Activated naive CD8-positive, alpha-beta T cell (primary cell): Measurements from ENCODE around the gene ELMO1.

Experiments used
- H3K27ac Mint-ChIP-seq: one replicate; pipeline ENCODE4 v1.8.0; 2021; ENCODE audit warnings: mixed read lengths
- H3K27me3 Mint-ChIP-seq: one replicate; pipeline ENCODE4 v1.8.0; 2021; ENCODE audit warnings: mixed read lengths
- H3K36me3 Mint-ChIP-seq: one replicate; pipeline ENCODE4 v1.8.0; 2021; ENCODE audit warnings: mixed read lengths
- H3K4me1 Mint-ChIP-seq: one replicate; pipeline ENCODE4 v1.8.0; 2021; ENCODE audit warnings: low read depth, mixed read lengths
- H3K4me3 Mint-ChIP-seq: one replicate; pipeline ENCODE4 v1.8.0; 2021; ENCODE audit warnings: mild to moderate bottlenecking, mixed read lengths
- H3K9me3 Mint-ChIP-seq: one replicate; pipeline ENCODE4 v1.8.0; 2021; ENCODE audit warnings: low read depth, mixed read lengths

ELMO1 gene

GRCh38 chr7:36965625-36966024 is 483.0 kb downstream of the ELMO1 start:
- no peak overlapping the region for H3K4me3 Mint-ChIP-seq
- H3K27ac Mint-ChIP-seq: no peak overlapping the region
- peaks cover 10% of the 10 kb centered on the region for H3K9me3 Mint-ChIP-seq
- peaks cover 43% of the 10 kb centered on the region for H3K4me1 Mint-ChIP-seq
- no peaks in the 10 kb centered on the region for H3K27me3 Mint-ChIP-seq
- H3K36me3 Mint-ChIP-seq: peaks cover 42% of the 10 kb centered on the region

GRCh38 chr7:36964297-36964696 is 484.4 kb downstream of the ELMO1 start:
- Mint-ChIP-seq H3K27me3 (no peaks in the 10 kb centered on the region), H3K36me3 (peaks cover 38% of the 10 kb centered on the region), H3K4me1 (peaks cover 36% of the 10 kb centered on the region), H3K9me3 (peaks cover 10% of the 10 kb centered on the region), H3K4me3 (no peak overlapping the region), H3K27ac (no peak overlapping the region)

GRCh38 chr7:36962367-36962766 is 486.3 kb downstream of the ELMO1 start:
- H3K27ac Mint-ChIP-seq: peak overlapping the region; percentile 30
- no peak overlapping the region for H3K4me3 Mint-ChIP-seq
- H3K36me3 Mint-ChIP-seq: peaks cover 36% of the 10 kb centered on the region
- H3K9me3 Mint-ChIP-seq: peaks cover 10% of the 10 kb centered on the region
- H3K4me1 Mint-ChIP-seq: peaks cover 35% of the 10 kb centered on the region
- no peaks in the 10 kb centered on the region for H3K27me3 Mint-ChIP-seq

DNA sequence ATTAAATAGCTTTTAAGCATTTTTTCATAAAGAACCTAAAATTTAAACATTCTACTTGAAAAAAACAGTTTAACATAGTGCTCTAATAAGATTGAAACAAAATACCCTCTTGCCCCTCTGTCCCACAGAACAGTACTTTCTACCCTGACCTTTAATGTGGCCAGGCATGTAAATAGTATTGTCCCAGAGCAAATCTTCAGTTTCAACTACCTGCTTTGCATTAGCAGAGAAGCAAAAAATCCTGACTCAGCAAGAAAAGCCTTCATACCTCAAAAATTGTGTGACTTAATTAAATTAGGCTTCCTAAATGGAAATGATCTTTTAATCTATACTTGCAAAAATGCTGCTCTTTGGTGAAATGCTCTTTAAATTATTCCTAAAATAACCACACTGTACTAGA is 487.0 kb downstream of the ELMO1 start:
- peak overlapping the region; percentile 30 for H3K27ac Mint-ChIP-seq
- H3K9me3 Mint-ChIP-seq: peaks cover 10% of the 10 kb centered on the region
- peaks cover 35% of the 10 kb centered on the region for H3K36me3 Mint-ChIP-seq
- H3K4me1 Mint-ChIP-seq: peaks cover 35% of the 10 kb centered on the region
- H3K27me3 Mint-ChIP-seq: no peaks in the 10 kb centered on the region
- no peak overlapping the region for H3K4me3 Mint-ChIP-seq

GRCh38 chr7:36961097-36961496 is 487.6 kb downstream of the ELMO1 start:
- no peak overlapping the region for H3K4me3 Mint-ChIP-seq

DNA sequence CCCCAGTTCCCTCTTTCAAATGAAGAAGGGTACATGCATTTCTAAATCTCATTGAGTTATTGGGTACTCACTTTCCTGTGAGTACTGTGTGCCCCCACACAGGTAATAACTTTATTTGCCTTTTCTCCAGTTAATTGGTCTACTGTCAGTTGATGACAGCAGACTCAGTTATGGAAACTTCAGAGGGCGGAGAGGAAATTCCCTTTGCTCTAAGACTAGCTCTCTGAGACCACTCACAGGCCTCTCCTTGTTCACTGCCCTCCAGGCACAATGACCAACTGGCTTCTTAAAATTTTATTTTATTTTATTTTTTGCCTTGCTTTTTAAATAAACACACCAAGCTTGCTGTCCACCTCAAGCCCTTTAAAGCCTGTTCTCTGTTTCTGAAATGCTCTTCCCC is 488.6 kb downstream of the ELMO1 start:
- H3K4me3 Mint-ChIP-seq: no peak overlapping the region
- peak overlapping the region; percentile 61 for H3K27ac Mint-ChIP-seq
- no peaks in the 10 kb centered on the region for H3K27me3 Mint-ChIP-seq
- H3K4me1 Mint-ChIP-seq: peaks cover 30% of the 10 kb centered on the region
- peaks cover 40% of the 10 kb centered on the region for H3K36me3 Mint-ChIP-seq
- H3K9me3 Mint-ChIP-seq: peaks cover 6% of the 10 kb centered on the region

More at GRCh38 chr7:36961097-36961496, 487.6 kb downstream of the ELMO1 start:
- peaks cover 35% of the 10 kb centered on the region for H3K36me3 Mint-ChIP-seq
- peaks cover 7% of the 10 kb centered on the region for H3K9me3 Mint-ChIP-seq
- H3K27me3 Mint-ChIP-seq: no peaks in the 10 kb centered on the region
- H3K4me1 Mint-ChIP-seq: peaks cover 35% of the 10 kb centered on the region
- H3K27ac Mint-ChIP-seq: peak overlapping the region; percentile 64

- H3K4me1 Mint-ChIP-seq: peaks cover 17% of the 10 kb centered on the region
- no peak overlapping the region for H3K27ac Mint-ChIP-seq
- peaks cover 38% of the 10 kb centered on the region for H3K36me3 Mint-ChIP-seq
- no peaks in the 10 kb centered on the region for H3K9me3 Mint-ChIP-seq
- H3K27me3 Mint-ChIP-seq: no peaks in the 10 kb centered on the region
- H3K4me3 Mint-ChIP-seq: no peak overlapping the region
These were observed 490.4 kb downstream of the ELMO1 start for GRCh38 chr7:36958111-36958733.

- Mint-ChIP-seq H3K27ac (no peak overlapping the region), H3K9me3 (no peaks in the 10 kb centered on the region), H3K4me1 (peaks cover 15% of the 10 kb centered on the region), H3K27me3 (no peaks in the 10 kb centered on the region), H3K4me3 (no peak overlapping the region), H3K36me3 (peaks cover 37% of the 10 kb centered on the region)
These were observed 491.0 kb downstream of the ELMO1 start for GRCh38 chr7:36957620-36958019.

GRCh38 chr7:36956814-36957213 is 491.9 kb downstream of the ELMO1 start:
- H3K4me1 Mint-ChIP-seq: peaks cover 10% of the 10 kb centered on the region
- H3K27ac Mint-ChIP-seq: no peak overlapping the region
- no peaks in the 10 kb centered on the region for H3K9me3 Mint-ChIP-seq
- no peaks in the 10 kb centered on the region for H3K27me3 Mint-ChIP-seq
- H3K36me3 Mint-ChIP-seq: peaks cover 36% of the 10 kb centered on the region
- H3K4me3 Mint-ChIP-seq: no peak overlapping the region

- Mint-ChIP-seq H3K27ac (no peak overlapping the region), H3K27me3 (no peaks in the 10 kb centered on the region), H3K4me3 (no peak overlapping the region), H3K4me1 (peaks cover 3% of the 10 kb centered on the region), H3K36me3 (peaks cover 41% of the 10 kb centered on the region), H3K9me3 (peaks cover 6% of the 10 kb centered on the region)
These were observed 493.1 kb downstream of the ELMO1 start for GRCh38 chr7:36955456-36956129.

GRCh38 chr7:36951257-36951697 is 497.4 kb downstream of the ELMO1 start:
- Mint-ChIP-seq H3K27ac (peak overlapping the region; percentile 16), H3K27me3 (no peaks in the 10 kb centered on the region), H3K36me3 (peaks cover 71% of the 10 kb centered on the region), H3K4me1 (peaks cover 2% of the 10 kb centered on the region), H3K9me3 (peaks cover 33% of the 10 kb centered on the region), H3K4me3 (no peak overlapping the region)

DNA sequence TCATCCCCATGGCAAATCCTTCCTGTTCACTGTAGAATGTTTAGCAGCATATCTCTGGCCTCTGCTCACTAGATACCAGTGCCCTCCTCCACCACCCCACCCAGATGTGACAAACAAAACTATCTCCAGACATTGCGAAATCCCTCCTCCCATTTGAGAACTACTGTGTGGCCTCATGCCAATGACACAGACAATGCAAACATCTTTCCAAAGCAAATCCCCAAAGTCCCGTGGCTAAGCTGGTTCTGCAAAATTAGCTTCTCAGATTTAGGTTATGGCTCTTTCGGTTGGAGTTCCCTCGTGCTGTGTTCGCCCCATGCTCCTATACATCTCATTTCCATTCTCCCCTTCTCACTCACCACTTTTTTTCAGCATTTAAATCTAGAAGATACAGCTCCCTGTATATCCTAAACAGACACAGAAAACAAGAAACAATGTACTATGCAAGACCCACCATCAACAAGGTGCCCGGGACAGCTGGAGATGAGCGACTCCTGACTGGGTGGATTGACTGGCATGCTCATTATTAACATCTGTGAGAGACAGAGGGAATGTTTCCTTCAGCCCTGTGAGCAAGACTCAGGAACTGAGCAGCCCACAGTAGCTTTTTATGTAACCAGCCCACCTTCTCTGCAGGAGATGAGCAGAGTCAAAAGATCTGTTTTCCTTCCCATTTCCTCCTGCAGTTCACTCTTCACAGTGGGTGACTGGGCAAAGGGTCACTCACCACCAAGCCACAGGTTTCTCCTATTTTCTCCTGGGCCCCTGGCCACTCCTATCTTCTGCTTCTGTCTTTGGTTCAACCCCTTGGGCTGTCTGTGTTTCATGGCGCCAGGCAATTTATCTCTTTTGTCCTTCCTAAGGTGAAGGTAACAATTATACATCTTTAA is 498.7 kb downstream of the ELMO1 start:
- peaks cover 35% of the 10 kb centered on the region for H3K9me3 Mint-ChIP-seq
- H3K27me3 Mint-ChIP-seq: no peaks in the 10 kb centered on the region
- H3K27ac Mint-ChIP-seq: no peak overlapping the region
- H3K36me3 Mint-ChIP-seq: peaks cover 71% of the 10 kb centered on the region
- no peak overlapping the region for H3K4me3 Mint-ChIP-seq
- H3K4me1 Mint-ChIP-seq: peaks cover 2% of the 10 kb centered on the region

DNA sequence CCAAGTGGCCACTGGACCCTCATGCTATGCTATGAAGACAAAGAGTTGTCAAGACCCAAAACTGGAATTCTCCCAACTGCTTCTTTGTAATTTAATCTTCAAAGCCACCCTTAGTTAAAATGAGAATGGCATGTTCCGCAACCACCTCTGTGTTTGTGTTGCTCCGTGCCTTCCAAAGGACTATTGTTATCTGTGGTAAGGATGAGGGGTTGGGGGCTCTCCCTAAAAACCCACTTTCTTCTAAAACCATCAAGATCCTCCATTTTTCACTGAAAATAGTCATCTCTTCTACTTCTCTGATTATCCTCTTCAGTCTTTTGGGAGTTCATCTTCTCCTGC is 502.3 kb downstream of the ELMO1 start:
- Mint-ChIP-seq H3K9me3 (peaks cover 52% of the 10 kb centered on the region), H3K4me3 (no peak overlapping the region), H3K27ac (no peak overlapping the region), H3K27me3 (no peaks in the 10 kb centered on the region), H3K36me3 (peaks cover 85% of the 10 kb centered on the region), H3K4me1 (peaks cover 8% of the 10 kb centered on the region)

DNA sequence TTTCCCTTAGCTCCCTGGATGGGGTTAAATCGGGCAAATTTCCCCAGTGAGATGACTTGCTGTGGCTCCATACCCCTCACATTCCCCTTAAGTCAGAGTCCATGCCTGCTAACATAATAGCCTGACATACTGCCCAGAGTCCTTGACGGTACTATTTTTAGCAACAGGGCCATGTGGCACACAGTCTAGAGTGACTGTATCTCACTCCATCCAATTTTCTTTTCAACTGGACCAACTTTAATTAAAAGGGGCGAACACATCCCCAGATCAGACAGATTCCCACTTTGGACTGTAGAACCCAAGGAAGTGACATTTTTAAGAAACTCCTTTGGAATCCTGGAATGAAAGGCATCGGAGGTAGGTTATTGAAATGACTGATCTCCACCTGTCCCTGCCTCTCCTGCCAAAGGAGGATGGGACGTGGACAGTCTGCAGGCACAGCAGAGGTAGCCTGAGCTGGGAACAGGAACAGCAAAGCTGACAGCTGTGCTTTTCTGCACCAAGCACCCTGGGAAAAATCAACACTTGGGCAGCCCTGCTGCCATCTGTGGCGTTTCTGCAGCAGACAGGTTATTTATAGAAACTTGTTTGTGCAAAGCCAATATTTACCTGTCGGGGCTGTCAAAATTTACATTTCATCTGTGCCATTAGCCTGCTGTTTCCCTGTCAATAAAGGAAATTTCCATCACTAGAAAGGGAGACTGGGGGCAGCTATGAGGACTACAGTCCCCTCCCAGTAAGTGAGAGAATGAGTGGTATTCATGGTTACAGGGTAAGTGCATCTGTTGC is 502.9 kb downstream of the ELMO1 start:
- peaks cover 84% of the 10 kb centered on the region for H3K36me3 Mint-ChIP-seq
- no peak overlapping the region for H3K27ac Mint-ChIP-seq
- no peaks in the 10 kb centered on the region for H3K27me3 Mint-ChIP-seq
- peaks cover 53% of the 10 kb centered on the region for H3K9me3 Mint-ChIP-seq
- H3K4me3 Mint-ChIP-seq: no peak overlapping the region
- H3K4me1 Mint-ChIP-seq: peaks cover 8% of the 10 kb centered on the region
